GM10847 (cell line): ENCODE data around the gene POLR3A.

Source experiments
- POLR2A ChIP-seq: IDR thresholded peaks from 2 replicates; pipeline ENCODE4 v1.6.1; 2011; ENCODE audit not compliant: insufficient read length; ENCODE audit errors: extremely low read depth

The POLR3A gene

DNA sequence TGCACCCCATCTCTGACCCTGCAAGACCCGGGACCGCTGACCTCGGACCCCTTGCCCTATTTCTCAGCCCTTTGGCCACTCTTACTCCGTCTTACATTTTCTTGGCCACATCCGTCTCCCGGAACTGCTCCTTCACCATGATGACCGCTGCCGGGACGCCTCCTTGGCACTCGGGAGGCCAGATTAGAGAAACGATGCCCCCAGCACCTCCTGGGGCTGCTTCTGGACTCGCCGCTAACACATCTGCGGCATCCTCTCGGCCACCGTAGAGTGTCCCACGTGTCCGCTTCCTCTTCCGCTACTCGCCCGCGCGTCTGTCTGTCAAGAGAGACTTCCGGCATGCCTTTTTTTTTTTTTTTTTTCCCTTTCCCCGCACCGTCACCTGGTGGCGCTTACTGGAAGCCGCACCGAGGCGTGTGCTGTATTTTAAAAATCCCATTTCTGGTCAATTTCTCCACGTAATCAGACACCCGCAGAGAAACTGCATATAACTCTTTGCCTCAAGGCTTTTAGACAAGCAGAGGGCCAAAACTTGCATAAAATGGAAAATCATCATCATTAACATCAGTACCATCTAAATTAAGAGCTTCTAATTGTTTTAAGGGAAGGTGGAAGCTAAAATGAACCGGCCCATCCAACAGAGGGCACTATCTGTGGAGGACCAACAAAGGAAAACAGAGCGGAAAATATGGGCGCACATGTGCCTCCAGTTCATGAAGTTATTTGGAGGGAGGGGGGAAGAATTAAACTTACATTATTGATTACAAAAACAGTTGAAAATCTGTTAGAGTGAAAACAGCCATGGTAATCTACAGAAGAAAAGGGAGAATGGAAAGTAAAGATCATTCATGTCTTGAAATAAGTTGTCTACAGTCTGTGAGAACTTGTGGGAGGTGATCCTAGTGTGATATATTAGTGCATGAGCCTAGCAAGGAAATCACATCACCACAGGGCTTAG lies at the start of gene POLR3A:
Gene POLR3A, minus strand, starts transcription at position 247 of the 958 bp plus-strand sequence. Its CDS starts 108 bp downstream, at position 139.
- peak; percentile 86 for TF ChIP-seq POLR2A

GRCh38 chr10:78078539-78079330 lies 49.4 kb upstream of the POLR3A start:
- no peak for TF ChIP-seq POLR2A

DNA sequence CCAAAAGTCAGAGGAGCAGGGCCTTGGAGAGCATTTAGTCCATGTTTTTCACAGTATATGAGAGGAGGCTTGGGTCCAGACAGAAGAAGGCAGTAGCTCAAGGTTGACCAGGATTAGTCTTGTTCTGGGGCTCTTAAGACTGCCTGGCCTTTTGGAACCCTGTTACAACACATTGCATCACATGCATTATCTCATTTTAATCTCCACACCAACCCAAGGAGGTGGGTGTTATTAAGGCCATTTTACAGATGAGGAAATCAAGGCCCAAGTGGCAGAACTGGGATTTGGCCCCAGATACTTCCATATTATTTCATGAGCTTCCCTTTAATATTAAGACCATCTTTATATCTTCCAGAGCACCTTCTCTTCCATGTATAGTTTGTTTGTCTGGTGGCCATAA lies 43.2 kb upstream of the POLR3A start:
- TF ChIP-seq POLR2A = no peak

- TF ChIP-seq POLR2A = no peak
Observed at GRCh38 chr10:78071857-78072179, 42.5 kb upstream of the POLR3A start.

GRCh38 chr10:78071140-78071856 lies 42.0 kb upstream of the POLR3A start:
- no peak for TF ChIP-seq POLR2A

GRCh38 chr10:78070726-78071125 lies 41.4 kb upstream of the POLR3A start:
- no peak for TF ChIP-seq POLR2A

DNA sequence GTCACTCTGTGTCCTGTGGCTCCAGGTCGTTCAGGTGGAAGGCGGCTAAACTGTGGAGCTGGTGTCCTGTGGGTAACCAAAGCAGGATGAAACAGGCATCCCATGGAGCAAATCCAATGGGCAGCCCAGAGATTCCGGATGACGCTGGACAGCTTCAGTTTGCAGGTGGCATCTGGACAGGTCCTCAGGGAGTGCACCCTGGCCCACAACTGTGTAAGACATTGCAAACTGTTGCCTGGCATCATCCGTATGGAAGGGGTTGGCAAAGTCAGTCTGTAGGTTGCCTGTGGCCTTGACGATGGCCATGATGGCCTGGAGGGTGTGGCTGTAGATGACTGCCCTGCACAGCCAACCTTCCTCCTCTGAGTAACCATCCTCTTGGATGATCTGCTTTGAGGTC lies 39.8 kb upstream of the POLR3A start:
- TF ChIP-seq POLR2A = no peak

- TF ChIP-seq POLR2A = no peak
Observed at GRCh38 chr10:78066728-78067430, 37.6 kb upstream of the POLR3A start.

- TF ChIP-seq POLR2A = no peak
Observed at GRCh38 chr10:78066012-78066411, 36.7 kb upstream of the POLR3A start.

DNA sequence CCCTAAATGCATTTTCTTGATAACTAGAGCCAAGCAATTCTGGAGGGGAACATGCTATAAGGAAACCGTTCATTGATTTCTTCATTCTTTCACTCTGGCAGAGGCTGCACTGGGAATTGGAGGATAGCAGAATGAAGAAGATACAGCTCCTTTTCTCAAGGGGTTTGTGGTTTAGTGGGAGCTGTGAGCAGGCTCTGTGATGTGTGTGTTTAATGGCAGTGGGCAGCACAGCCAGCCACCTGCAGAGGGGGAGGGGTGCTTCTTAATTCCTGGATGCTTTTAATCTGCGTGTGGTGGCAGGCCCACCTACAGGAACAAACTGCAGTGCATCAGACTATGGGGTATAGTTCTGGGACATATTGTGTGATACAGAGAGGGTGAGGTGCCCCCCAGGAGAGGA lies 36.3 kb upstream of the POLR3A start:
- no peak for TF ChIP-seq POLR2A

DNA sequence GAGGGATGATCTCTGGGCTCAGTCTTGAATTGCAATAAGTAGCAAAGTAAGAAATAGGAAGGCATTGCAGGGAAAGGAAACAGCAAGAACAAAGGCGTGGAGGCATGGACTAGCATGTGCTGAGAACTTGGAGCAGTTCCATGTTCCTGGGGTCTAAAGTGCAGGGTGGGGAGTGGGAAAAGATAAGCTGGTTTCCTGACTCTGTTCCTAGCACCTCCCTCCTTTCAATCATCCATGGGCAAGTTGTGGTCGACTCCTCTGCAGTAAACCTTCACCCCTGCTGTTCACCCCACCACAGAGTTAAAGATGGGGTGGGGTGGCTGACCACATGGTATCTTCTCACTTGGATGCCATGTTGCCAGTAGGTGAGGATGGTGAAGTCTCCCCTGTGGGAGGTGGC lies 33.9 kb upstream of the POLR3A start:
- no peak for TF ChIP-seq POLR2A

DNA sequence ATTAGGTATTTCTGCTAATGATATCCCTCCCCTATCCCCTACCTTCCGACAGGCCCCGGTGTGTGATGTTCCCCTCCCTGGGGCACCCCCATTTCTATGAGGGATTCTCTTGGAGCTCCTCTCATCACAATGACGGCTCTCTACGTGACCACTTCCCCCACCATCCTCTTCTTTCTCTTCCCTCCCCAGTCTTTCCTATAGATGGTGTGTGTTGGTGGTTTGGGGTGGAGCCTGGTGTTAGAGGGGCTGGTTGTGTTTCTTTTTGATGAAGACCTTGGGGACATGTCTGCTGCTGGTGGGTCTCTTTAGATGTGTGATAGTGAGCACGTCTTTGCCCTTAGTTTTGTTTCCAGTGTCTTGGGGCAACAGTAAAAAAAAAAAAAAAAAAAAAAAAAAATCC lies 33.0 kb upstream of the POLR3A start:
- TF ChIP-seq POLR2A = no peak

GRCh38 chr10:78059906-78060702 lies 30.8 kb upstream of the POLR3A start:
- TF ChIP-seq POLR2A = no peak

DNA sequence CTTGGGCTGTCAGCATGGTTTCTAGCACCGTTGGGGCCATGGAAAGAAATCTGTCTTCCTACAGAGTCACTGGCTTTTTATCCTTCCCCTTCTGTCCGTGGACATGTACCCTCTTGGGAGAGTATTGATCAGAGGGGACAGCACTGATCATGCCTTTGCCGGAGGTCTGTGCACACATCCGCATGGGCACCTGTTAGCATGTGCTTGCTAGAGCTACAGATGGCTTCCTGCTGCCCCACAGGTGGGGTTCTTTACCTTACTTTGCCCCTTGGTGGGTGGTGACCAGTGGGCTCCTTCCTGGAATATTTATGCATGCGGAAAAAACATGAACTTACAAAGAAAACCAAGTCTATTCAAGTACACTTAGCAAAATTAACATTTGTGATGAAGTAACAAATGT lies 29.2 kb upstream of the POLR3A start:
- TF ChIP-seq POLR2A = no peak
